ENCODE data around the gene PRPH2.

PRPH2 gene

DNA sequence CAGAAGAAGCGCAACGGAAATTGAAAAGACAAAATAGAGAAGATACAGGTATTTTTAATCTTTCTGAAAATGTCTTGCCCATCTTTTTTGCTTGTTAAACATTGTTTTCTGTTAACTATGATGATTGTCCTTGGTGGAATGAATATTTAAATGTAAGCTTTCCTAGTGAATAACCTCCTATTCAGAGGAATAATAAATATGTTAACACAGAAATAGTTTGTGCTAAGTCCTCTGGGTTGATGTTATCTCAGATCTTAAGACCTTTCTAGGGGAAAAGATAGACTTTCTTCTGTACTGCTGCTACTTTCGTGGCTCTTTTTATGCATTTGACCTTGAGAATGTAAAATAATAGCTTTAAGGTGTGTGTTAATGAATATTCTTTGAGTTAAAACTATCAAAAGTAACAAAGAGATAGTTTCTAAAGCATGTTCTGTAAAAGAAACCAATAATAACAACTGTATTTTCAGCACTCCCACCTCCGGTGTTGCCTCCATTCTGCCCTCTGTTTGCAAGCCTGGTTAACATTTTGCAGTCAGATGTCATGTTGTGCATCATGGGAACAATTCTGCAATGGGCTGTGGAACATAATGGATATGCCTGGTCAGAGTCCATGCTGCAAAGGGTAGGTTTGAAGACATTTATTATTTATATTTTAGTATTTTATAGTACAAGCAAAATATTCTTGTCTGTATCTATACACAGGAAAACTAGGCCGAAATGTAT lies 70.2 kb downstream of the PRPH2 start:
- Histone ChIP-seq H3K27ac (ENCODE audit: poor library complexity, severe bottlenecking) (no peak overlapping the region), H3K36me3 (ENCODE audit: low read depth) (peaks cover 84% of the 10 kb centered on the region), H3K27me3 (ENCODE audit: insufficient read depth, poor library complexity, severe bottlenecking) (no peaks in the 10 kb centered on the region), H3K4me3 (ENCODE audit: severe bottlenecking) (no peak overlapping the region), H3K9me3 (ENCODE audit: severe bottlenecking) (no peaks in the 10 kb centered on the region), H3K4me1 (ENCODE audit: insufficient read depth, poor library complexity, severe bottlenecking) (no peaks in the 10 kb centered on the region)
- no peak for ATAC-seq (ENCODE audit: low read depth)
- TF ChIP-seq, protein P1, sequence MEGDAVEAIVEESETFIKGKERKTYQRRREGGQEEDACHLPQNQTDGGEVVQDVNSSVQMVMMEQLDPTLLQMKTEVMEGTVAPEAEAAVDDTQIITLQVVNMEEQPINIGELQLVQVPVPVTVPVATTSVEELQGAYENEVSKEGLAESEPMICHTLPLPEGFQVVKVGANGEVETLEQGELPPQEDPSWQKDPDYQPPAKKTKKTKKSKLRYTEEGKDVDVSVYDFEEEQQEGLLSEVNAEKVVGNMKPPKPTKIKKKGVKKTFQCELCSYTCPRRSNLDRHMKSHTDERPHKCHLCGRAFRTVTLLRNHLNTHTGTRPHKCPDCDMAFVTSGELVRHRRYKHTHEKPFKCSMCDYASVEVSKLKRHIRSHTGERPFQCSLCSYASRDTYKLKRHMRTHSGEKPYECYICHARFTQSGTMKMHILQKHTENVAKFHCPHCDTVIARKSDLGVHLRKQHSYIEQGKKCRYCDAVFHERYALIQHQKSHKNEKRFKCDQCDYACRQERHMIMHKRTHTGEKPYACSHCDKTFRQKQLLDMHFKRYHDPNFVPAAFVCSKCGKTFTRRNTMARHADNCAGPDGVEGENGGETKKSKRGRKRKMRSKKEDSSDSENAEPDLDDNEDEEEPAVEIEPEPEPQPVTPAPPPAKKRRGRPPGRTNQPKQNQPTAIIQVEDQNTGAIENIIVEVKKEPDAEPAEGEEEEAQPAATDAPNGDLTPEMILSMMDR (IDR thresholded peaks at IDR 0.05; ENCODE audit: poor library complexity, severe bottlenecking): no peak
- no peak for DNase-seq (ENCODE audit: low spot score)

All from RWPE2 (cell line).